BLaER1 (cell line): ENCODE data around the gene FAM89B.
"Not testable (repeated sequence)": the region's sequence is repeated elsewhere in the genome, so short reads cannot be mapped to it uniquely, and the experiment has no call there.

ENCODE experiments used
- H3K27ac ChIP-seq: shearing (Covaris generic); formaldehyde crosslinking; 2 replicates; pipeline ENCODE4 v1.8.1; 2022
- H3K27me3 ChIP-seq: shearing (Covaris generic); formaldehyde crosslinking; 2 replicates; pipeline ENCODE4 v1.8.1; 2022
- H3K36me3 ChIP-seq: shearing (Covaris generic); formaldehyde crosslinking; 2 replicates; pipeline ENCODE4 v1.8.1; 2022
- H3K4me1 ChIP-seq: shearing (Covaris generic); formaldehyde crosslinking; 2 replicates; pipeline ENCODE4 v1.8.1; 2022
- H3K4me2 ChIP-seq: shearing (Covaris generic); formaldehyde crosslinking; 2 replicates; pipeline ENCODE4 v1.8.1; 2022
- H3K4me3 ChIP-seq: shearing (Covaris generic); formaldehyde crosslinking; 2 replicates; pipeline ENCODE4 v1.8.1; 2022
- H3K9ac ChIP-seq: shearing (Covaris generic); formaldehyde crosslinking; 2 replicates; pipeline ENCODE4 v1.8.1; 2022
- H3K9me3 ChIP-seq: shearing (Covaris generic); formaldehyde crosslinking; 2 replicates; pipeline ENCODE4 v1.8.1; 2022
- H4K20me1 ChIP-seq: shearing (Covaris generic); formaldehyde crosslinking; 2 replicates; pipeline ENCODE4 v1.8.1; 2022
- Cebpa-rat ChIP-seq: shearing (Covaris generic); IDR thresholded peaks from 2 replicates; pipeline ENCODE4 v1.8.1; 2022

The FAM89B gene

GRCh38 chr11:65560555-65561418 lies 11.6 kb upstream of the FAM89B start:
- Histone ChIP-seq H3K4me1 (peaks cover 76% of the 10 kb centered on the region), H3K9me3 (no peaks in the 10 kb centered on the region), H3K9ac (peak overlapping the region; percentile 5; the same call in 1 of the 2 replicates), H3K36me3 (no peaks in the 10 kb centered on the region), H3K27ac (peak overlapping the region; percentile 96; the same call in 1 of the 2 replicates), H3K27me3 (no peaks in the 10 kb centered on the region), H3K4me3 (no peak overlapping the region), H3K4me2 (peak overlapping the region; percentile 98), H4K20me1 (no peaks in the 10 kb centered on the region)
- TF ChIP-seq Cebpa-rat: no peak

DNA sequence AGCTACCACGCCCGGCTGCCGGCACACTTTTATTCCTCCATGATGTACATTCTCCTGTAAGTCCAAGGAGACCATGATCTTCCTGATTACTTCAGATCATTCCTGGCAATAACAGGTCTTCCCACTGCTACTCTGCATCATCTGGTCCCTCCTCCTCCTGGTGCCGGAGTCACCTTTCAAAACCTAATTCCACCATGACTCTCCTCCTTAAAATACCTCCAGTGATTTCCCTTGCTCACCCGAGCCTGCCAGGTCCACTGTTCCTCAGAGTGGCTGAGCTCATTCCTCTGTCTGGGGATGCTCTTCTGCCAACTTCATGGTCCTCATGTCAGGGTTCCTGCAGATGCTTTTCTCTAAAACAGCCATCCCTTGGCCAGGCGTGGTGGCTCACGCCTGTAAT lies 10.3 kb upstream of the FAM89B start:
- no peak overlapping the region for H3K27ac ChIP-seq

GRCh38 chr11:65562788-65563187 lies 9.6 kb upstream of the FAM89B start:
- no peaks in the 10 kb centered on the region for H3K27me3 ChIP-seq
- no peak for TF ChIP-seq Cebpa-rat
- H3K4me1 ChIP-seq: peaks cover 79% of the 10 kb centered on the region
- no peak overlapping the region for H3K9ac ChIP-seq
- no peak overlapping the region for H3K4me2 ChIP-seq
- no peak overlapping the region for H3K27ac ChIP-seq
- no peaks in the 10 kb centered on the region for H3K36me3 ChIP-seq
- no peaks in the 10 kb centered on the region for H3K9me3 ChIP-seq
- H4K20me1 ChIP-seq: no peaks in the 10 kb centered on the region
- H3K4me3 ChIP-seq: no peak overlapping the region

More for the DNA sequence above, 10.3 kb upstream of the FAM89B start:
- H3K9ac ChIP-seq: no peak overlapping the region
- H3K4me3 ChIP-seq: no peak overlapping the region
- H3K9me3 ChIP-seq: no peaks in the 10 kb centered on the region
- H3K36me3 ChIP-seq: no peaks in the 10 kb centered on the region
- no peaks in the 10 kb centered on the region for H4K20me1 ChIP-seq
- no peak overlapping the region for H3K4me2 ChIP-seq
- no peaks in the 10 kb centered on the region for H3K27me3 ChIP-seq
- TF ChIP-seq Cebpa-rat: no peak
- H3K4me1 ChIP-seq: peaks cover 76% of the 10 kb centered on the region

GRCh38 chr11:65563601-65564000 lies 8.7 kb upstream of the FAM89B start:
- H3K36me3 ChIP-seq: no peaks in the 10 kb centered on the region
- peaks cover 86% of the 10 kb centered on the region for H3K4me1 ChIP-seq
- no peak overlapping the region for H3K4me3 ChIP-seq
- H3K27ac ChIP-seq: no peak overlapping the region
- no peak for TF ChIP-seq Cebpa-rat
- no peaks in the 10 kb centered on the region for H4K20me1 ChIP-seq
- no peaks in the 10 kb centered on the region for H3K9me3 ChIP-seq
- H3K27me3 ChIP-seq: no peaks in the 10 kb centered on the region
- H3K4me2 ChIP-seq: no peak overlapping the region
- no peak overlapping the region for H3K9ac ChIP-seq

- peaks cover 80% of the 10 kb centered on the region for H3K4me1 ChIP-seq
- H3K9ac ChIP-seq: peak overlapping the region; percentile 42; the same call in 1 of the 2 replicates
- peak overlapping the region; percentile 80 for H3K27ac ChIP-seq
- H3K9me3 ChIP-seq, H3K36me3 ChIP-seq, H3K27me3 ChIP-seq, H3K4me3 ChIP-seq, H4K20me1 ChIP-seq: not testable (repeated sequence)
- H3K4me2 ChIP-seq: peak overlapping the region; percentile 94
These were observed 7.3 kb upstream of the FAM89B start for GRCh38 chr11:65564879-65565559.

- H3K4me2 ChIP-seq: peak overlapping the region; percentile 94
- peaks cover 4% of the 10 kb centered on the region for H4K20me1 ChIP-seq
- no peaks in the 10 kb centered on the region for H3K27me3 ChIP-seq
- H3K9ac ChIP-seq: peak overlapping the region; percentile 42
- no peaks in the 10 kb centered on the region for H3K9me3 ChIP-seq
- H3K36me3 ChIP-seq: no peaks in the 10 kb centered on the region
- no peak for TF ChIP-seq Cebpa-rat
- H3K4me3 ChIP-seq: no peak overlapping the region
- peaks cover 73% of the 10 kb centered on the region for H3K4me1 ChIP-seq
- H3K27ac ChIP-seq: peak overlapping the region; percentile 80
These were observed 6.5 kb upstream of the FAM89B start for GRCh38 chr11:65565624-65566453.

- TF ChIP-seq Cebpa-rat: no peak
- no peaks in the 10 kb centered on the region for H3K27me3 ChIP-seq
- peak overlapping the region; percentile 94 for H3K4me2 ChIP-seq
- H3K27ac ChIP-seq: peak overlapping the region; percentile 85
- no peaks in the 10 kb centered on the region for H3K9me3 ChIP-seq
- H3K9ac ChIP-seq: peak overlapping the region; percentile 98
- H4K20me1 ChIP-seq: peaks cover 32% of the 10 kb centered on the region
- H3K4me1 ChIP-seq: peaks cover 72% of the 10 kb centered on the region
- peak overlapping the region; percentile 90 for H3K4me3 ChIP-seq
- H3K36me3 ChIP-seq: no peaks in the 10 kb centered on the region; the same call in 1 of the 2 replicates
These were observed 3.0 kb upstream of the FAM89B start for GRCh38 chr11:65569164-65569972.

- no peak for TF ChIP-seq Cebpa-rat
- H3K4me1 ChIP-seq: peaks cover 71% of the 10 kb centered on the region
- peak within 1 kb of the TSS; percentile 85 for H3K27ac ChIP-seq
- H3K4me3 ChIP-seq: peak within 1 kb of the TSS; percentile 90
- peak within 1 kb of the TSS; percentile 100 for H3K4me2 ChIP-seq
- H4K20me1 ChIP-seq: peaks cover 37% of the 10 kb centered on the region
- H3K27me3 ChIP-seq: no peaks in the 10 kb centered on the region
- H3K9me3 ChIP-seq: no peaks in the 10 kb centered on the region
- H3K36me3 ChIP-seq: no peaks in the 10 kb centered on the region; the same call in 1 of the 2 replicates
- H3K9ac ChIP-seq: peak within 1 kb of the TSS; percentile 98
These were observed 2.1 kb upstream of the FAM89B start, which contains the start of gene ZNRD2 for GRCh38 chr11:65569973-65570918. TSS of gene ZNRD2 (plus strand) at chr11:65570477. CDS start at chr11:65570492, 15 bp downstream.
